A673 (cell line): ENCODE measurements around the gene APEH. TPM values are rescaled to one million over a fixed set of nuclear protein-coding genes. Genes with fewer than 3 reads are reported as not detected.

Experiments
- BruUV-seq: library from RNA; stranded (reverse); fragments of 400-500 nt; replicated peaks from 2 replicates; lab custom pipeline; 2021; lab: Mats Ljungman, UMichigan
- CTCF ChIA-PET: fragments of 300-600 bp; sonication (Branson Sonifier 250); formaldehyde crosslinking; loops from one replicate; lab custom pipeline; 2022; ENCODE audit warnings: antibody characterized with exemption; lab: Charles Lee
- POLR2A ChIA-PET: fragments of 300-600 bp; sonication (Branson Sonifier 250); formaldehyde crosslinking; loops from one replicate; lab custom pipeline; 2022; ENCODE audit warnings: antibody characterized with exemption; ENCODE audit not compliant: low non-redundant PET; lab: Charles Lee
- DNase-seq: peaks from one replicate; pipeline ENCODE4 v3.0.0-alpha.2; 2015; ENCODE audit warnings: low spot score
- H3K27ac ChIP-seq: fragments of 200-600 bp; sonication (generic); 2 replicates; pipeline ENCODE4 v1.5.1; 2016; ENCODE audit warnings: mixed run types, low read depth, mild to moderate bottlenecking, mixed read lengths, antibody characterized with exemption, low read length; ENCODE audit not compliant: poor library complexity, severe bottlenecking
- H3K27me3 ChIP-seq: fragments of 200-600 bp; sonication (generic); replicated peaks from 2 replicates; pipeline ENCODE4 v1.6.1; 2017; ENCODE audit warnings: mixed run types, low read depth, mild to moderate bottlenecking, mixed read lengths, antibody characterized with exemption, low read length; ENCODE audit not compliant: insufficient read depth, poor library complexity
- H3K36me3 ChIP-seq: fragments of 200-600 bp; sonication (generic); 2 replicates; pipeline ENCODE4 v1.6.1; 2016; ENCODE audit warnings: mixed run types, mild to moderate bottlenecking, mixed read lengths, antibody characterized with exemption, low read length; ENCODE audit not compliant: insufficient read depth, poor library complexity, severe bottlenecking
- H3K4me1 ChIP-seq: fragments of 200-600 bp; sonication (generic); 2 replicates; pipeline ENCODE4 v1.6.1; 2017; ENCODE audit warnings: mixed run types, mild to moderate bottlenecking, mixed read lengths, antibody characterized with exemption, low read length; ENCODE audit not compliant: insufficient read depth, poor library complexity, severe bottlenecking
- H3K4me3 ChIP-seq: fragments of 200-600 bp; sonication (generic); 2 replicates; pipeline ENCODE4 v1.5.1; 2016; ENCODE audit warnings: low read depth, mixed run types, mild to moderate bottlenecking, mixed read lengths, low read length; ENCODE audit not compliant: poor library complexity, severe bottlenecking
- H3K9me3 ChIP-seq: fragments of 200-600 bp; sonication (generic); 2 replicates; pipeline ENCODE4 v1.6.1; 2016; ENCODE audit warnings: mixed run types, low read depth, mild to moderate bottlenecking, mixed read lengths, antibody characterized with exemption, low read length; ENCODE audit not compliant: poor library complexity, severe bottlenecking
- CTCF ChIP-seq: fragments of 300-800, 200-600 bp; sonication (generic); conservative IDR thresholded peaks from 2 replicates; pipeline ENCODE4 v1.5.1; 2017; ENCODE audit warnings: low read depth, mild to moderate bottlenecking, antibody characterized with exemption, low read length, moderate library complexity, mixed read lengths
- EZH2 ChIP-seq: fragments of 200-600 bp; sonication (generic); IDR thresholded peaks from 2 replicates; pipeline ENCODE4 v1.6.1; 2017; ENCODE audit warnings: borderline replicate concordance, low read depth, mild to moderate bottlenecking, mixed read lengths, antibody characterized with exemption, low read length; ENCODE audit not compliant: poor library complexity, severe bottlenecking
- intact Hi-C: fragments of 100-400 bp; cut with micrococcal nuclease; formaldehyde crosslinking; loops from one replicate; pipeline ENCODE4 v1.10.0; 2022; ENCODE audit not compliant: unreplicated experiment
- total RNA-seq: library from RNA; stranded (reverse); gene quantifications from 2 replicates; pipeline ENCODE4 v1.2.3, GENCODE V29; 2021

The APEH gene
- total RNA-seq, 1 experiment from 2014 or later, result 64.9 TPM

GRCh38 chr3:49634736-49635135 is 39.4 kb upstream of the APEH start:
- BruUV-seq, result no TSS peak
- H3K36me3 ChIP-seq, result no peaks in the 10 kb centered on the region
- no peaks in the 10 kb centered on the region for H3K9me3 ChIP-seq
- no peaks in the 10 kb centered on the region for H3K27me3 ChIP-seq
- intact Hi-C loops, result no loop called here
- no peak overlapping the region for H3K27ac ChIP-seq
- CTCF ChIA-PET, result no interaction called here
- POLR2A ChIA-PET, result no interaction called here
- no peak overlapping the region for H3K4me3 ChIP-seq
- DNase-seq, result no peak
- no peaks in the 10 kb centered on the region for H3K4me1 ChIP-seq
- TF ChIP-seq EZH2 (no peak), CTCF (no peak)

DNA sequence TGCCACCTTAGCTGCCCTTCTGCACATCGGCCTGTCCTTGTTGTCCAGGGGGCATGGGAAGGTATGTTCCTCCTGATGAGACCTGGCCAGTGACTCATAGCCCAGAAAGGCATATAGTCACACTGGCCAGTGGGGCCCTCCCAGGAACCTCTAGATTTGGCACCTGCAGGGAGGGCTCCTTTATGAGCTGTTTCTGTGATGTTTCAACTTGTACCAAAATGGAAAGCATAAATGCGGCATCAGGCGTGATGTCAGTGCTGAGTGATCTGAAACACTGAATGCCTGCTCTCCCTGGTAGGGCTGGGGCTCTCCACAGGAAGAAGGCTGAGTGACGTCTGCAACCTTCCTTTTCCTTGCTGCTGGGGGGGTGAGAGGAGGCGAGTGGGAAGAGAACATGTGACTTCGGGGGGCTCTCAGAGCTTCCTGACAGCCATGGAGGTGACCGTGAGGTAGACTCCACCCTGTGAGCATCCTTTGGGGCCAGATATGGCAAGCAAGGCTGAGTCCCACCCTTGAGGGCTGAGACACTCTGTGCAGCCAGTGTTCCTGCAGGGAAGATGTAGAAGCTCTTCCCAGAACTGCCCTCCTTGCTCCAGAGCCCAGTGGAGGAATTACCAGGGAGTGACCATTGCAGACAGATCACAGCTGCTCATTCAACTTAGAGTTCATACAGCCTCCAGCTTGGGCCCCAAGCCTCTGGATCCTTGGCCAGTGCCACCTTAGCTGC is 37.1 kb upstream of the APEH start:
- BruUV-seq, result no TSS peak
- Histone ChIP-seq H3K9me3 (no peaks in the 10 kb centered on the region), H3K4me3 (no peak overlapping the region), H3K27ac (no peak overlapping the region), H3K36me3 (no peaks in the 10 kb centered on the region), H3K4me1 (no peaks in the 10 kb centered on the region), H3K27me3 (no peaks in the 10 kb centered on the region)
- no peak for DNase-seq
- TF ChIP-seq CTCF (no peak), EZH2 (no peak)
- intact Hi-C loops, result no loop called here
- ChIA-PET POLR2A (no interaction called here), CTCF (no interaction called here)

- Histone ChIP-seq H3K27me3 (no peaks in the 10 kb centered on the region), H3K9me3 (no peaks in the 10 kb centered on the region), H3K4me3 (no peak overlapping the region), H3K4me1 (no peaks in the 10 kb centered on the region), H3K27ac (no peak overlapping the region), H3K36me3 (no peaks in the 10 kb centered on the region)
- CTCF ChIA-PET, result no interaction called here
- TF ChIP-seq EZH2 (no peak), CTCF (no peak)
- DNase-seq, result peak; percentile 1
- no TSS peak for BruUV-seq
- POLR2A ChIA-PET, result no interaction called here
- intact Hi-C loops, result no loop called here
Observed at GRCh38 chr3:49638445-49638844, 35.7 kb upstream of the APEH start.
